Measurements from ENCODE around the gene AAK1. TPM values are rescaled to one million over a fixed set of nuclear protein-coding genes. Genes with fewer than 3 reads are reported as not detected.
A peak's percentile ranks its signal among the peaks of the same experiment; 100 is the strongest.

The AAK1 gene
- total RNA-seq, 1 donor from 2014 or later, result 68.2 TPM

- TF ChIP-seq, protein P1, sequence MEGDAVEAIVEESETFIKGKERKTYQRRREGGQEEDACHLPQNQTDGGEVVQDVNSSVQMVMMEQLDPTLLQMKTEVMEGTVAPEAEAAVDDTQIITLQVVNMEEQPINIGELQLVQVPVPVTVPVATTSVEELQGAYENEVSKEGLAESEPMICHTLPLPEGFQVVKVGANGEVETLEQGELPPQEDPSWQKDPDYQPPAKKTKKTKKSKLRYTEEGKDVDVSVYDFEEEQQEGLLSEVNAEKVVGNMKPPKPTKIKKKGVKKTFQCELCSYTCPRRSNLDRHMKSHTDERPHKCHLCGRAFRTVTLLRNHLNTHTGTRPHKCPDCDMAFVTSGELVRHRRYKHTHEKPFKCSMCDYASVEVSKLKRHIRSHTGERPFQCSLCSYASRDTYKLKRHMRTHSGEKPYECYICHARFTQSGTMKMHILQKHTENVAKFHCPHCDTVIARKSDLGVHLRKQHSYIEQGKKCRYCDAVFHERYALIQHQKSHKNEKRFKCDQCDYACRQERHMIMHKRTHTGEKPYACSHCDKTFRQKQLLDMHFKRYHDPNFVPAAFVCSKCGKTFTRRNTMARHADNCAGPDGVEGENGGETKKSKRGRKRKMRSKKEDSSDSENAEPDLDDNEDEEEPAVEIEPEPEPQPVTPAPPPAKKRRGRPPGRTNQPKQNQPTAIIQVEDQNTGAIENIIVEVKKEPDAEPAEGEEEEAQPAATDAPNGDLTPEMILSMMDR (IDR thresholded peaks at IDR 0.05; ENCODE audit: partially characterized antibody, unreplicated experiment), result no peak
- H3K27me3 Mint-ChIP-seq (ENCODE audit: unreplicated experiment), result no peaks in the 10 kb centered on the region
- no peak overlapping the region for H3K27ac Mint-ChIP-seq (ENCODE audit: unreplicated experiment)
- peaks cover 8% of the 10 kb centered on the region for H3K4me1 Mint-ChIP-seq (ENCODE audit: low read depth, unreplicated experiment)
- DNase-seq, result no peak
- H3K9me3 Mint-ChIP-seq (ENCODE audit: unreplicated experiment), result peaks cover 1% of the 10 kb centered on the region
- H3K36me3 Mint-ChIP-seq (ENCODE audit: unreplicated experiment), result no peaks in the 10 kb centered on the region
- no peak overlapping the region for H3K4me3 Mint-ChIP-seq (ENCODE audit: unreplicated experiment)
Measured at GRCh38 chr2:69584127-69584889, 59.2 kb downstream of the AAK1 start.

DNA sequence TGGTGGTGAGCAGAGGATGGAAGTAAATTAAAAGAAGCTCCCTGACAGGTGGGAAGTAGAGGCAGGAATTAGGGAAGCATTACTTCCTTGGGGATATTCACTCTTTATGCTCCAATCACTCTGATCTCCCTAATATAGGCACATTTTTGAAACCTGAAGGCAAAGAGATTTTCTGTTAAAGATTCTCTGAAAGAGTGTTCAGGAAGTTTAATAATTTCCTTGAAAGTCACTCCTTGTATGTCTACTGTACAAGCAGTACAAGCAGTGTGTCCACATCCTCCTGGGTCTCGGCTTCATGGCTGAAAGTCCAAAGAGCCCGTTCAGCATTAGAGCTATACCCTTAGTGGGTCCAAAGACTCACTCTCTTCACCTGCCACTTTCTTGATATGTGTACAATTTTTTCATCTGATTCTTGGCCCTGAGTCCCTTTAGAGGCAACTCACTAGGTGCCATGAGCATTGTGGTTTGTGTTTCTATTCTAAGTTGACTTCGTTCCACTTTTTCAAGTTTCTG, 60.2 kb downstream of the AAK1 start:
- Mint-ChIP-seq H3K9me3 (ENCODE audit: unreplicated experiment) (peaks cover 1% of the 10 kb centered on the region), H3K36me3 (ENCODE audit: unreplicated experiment) (no peaks in the 10 kb centered on the region), H3K4me3 (ENCODE audit: unreplicated experiment) (no peak overlapping the region), H3K27me3 (ENCODE audit: unreplicated experiment) (peaks cover 2% of the 10 kb centered on the region), H3K27ac (ENCODE audit: unreplicated experiment) (no peak overlapping the region), H3K4me1 (ENCODE audit: low read depth, unreplicated experiment) (peaks cover 11% of the 10 kb centered on the region)
- DNase-seq, result no peak
- TF ChIP-seq, protein P1 (IDR thresholded peaks at IDR 0.05; ENCODE audit: partially characterized antibody, unreplicated experiment), result no peak

- Mint-ChIP-seq H3K4me3 (ENCODE audit: unreplicated experiment) (no peak overlapping the region), H3K27me3 (ENCODE audit: unreplicated experiment) (peaks cover 4% of the 10 kb centered on the region), H3K36me3 (ENCODE audit: unreplicated experiment) (no peaks in the 10 kb centered on the region), H3K9me3 (ENCODE audit: unreplicated experiment) (peaks cover 3% of the 10 kb centered on the region), H3K27ac (ENCODE audit: unreplicated experiment) (peak overlapping the region; percentile 31), H3K4me1 (ENCODE audit: low read depth, unreplicated experiment) (peaks cover 17% of the 10 kb centered on the region)
- DNase-seq, result no peak
- TF ChIP-seq, protein P1 (IDR thresholded peaks at IDR 0.05; ENCODE audit: partially characterized antibody, unreplicated experiment), result no peak
Measured at GRCh38 chr2:69582582-69583176, 60.9 kb downstream of the AAK1 start.

DNA sequence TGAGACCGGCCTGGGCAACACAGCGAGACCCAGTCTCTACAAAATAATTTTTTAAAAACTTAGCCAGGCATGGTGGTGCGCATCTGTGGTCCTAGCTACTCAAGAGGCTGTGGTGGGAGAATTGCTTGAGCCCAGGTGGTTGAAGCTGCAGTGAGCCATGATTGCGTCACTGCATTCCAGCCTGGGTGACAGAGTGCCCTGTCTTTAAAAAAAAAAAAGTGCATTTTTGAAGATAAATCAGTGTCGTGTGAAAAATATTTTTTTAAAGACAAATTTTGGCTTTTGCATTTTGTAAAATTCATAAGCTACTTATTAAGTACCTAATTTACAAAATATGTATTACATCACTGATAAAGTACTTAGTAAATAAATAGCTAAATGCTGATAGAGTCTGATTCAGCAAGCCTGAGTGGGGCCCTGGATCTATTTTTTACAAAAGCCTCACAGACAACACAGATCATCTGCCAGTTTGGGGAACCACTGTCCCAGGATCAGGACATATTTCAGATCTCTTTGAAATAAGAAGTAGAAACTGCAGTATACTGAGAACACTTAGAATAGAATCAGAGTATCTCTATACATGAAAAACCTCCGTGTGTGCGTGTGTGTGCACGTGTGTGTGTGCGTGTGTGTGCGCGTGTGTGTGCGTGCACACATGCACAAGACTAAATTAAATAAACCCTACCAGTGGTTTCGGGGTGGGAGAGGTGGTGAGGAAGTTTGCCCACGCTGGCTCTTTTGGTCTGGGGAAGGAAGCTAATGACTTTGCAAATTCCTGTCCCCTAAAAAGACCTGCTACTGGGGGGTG, 61.6 kb downstream of the AAK1 start:
- DNase-seq, result no peak
- TF ChIP-seq, protein P1 (IDR thresholded peaks at IDR 0.05; ENCODE audit: partially characterized antibody, unreplicated experiment), result no peak
- peaks cover 20% of the 10 kb centered on the region for H3K4me1 Mint-ChIP-seq (ENCODE audit: low read depth, unreplicated experiment)
- H3K27me3 Mint-ChIP-seq (ENCODE audit: unreplicated experiment), result peaks cover 4% of the 10 kb centered on the region
- H3K4me3 Mint-ChIP-seq (ENCODE audit: unreplicated experiment), result no peak overlapping the region
- peaks cover 3% of the 10 kb centered on the region for H3K9me3 Mint-ChIP-seq (ENCODE audit: unreplicated experiment)
- no peaks in the 10 kb centered on the region for H3K36me3 Mint-ChIP-seq (ENCODE audit: unreplicated experiment)
- H3K27ac Mint-ChIP-seq (ENCODE audit: unreplicated experiment), result no peak overlapping the region
